Amygdala (tissue), 56 donors: ENCODE results near the gene SYNPO2.

Source experiments
- DNase-seq, 56 donors: peaks; one replicate each; lab custom pipeline; 2025; lab: John Stamatoyannopoulos, UW

Gene SYNPO2, protein sequence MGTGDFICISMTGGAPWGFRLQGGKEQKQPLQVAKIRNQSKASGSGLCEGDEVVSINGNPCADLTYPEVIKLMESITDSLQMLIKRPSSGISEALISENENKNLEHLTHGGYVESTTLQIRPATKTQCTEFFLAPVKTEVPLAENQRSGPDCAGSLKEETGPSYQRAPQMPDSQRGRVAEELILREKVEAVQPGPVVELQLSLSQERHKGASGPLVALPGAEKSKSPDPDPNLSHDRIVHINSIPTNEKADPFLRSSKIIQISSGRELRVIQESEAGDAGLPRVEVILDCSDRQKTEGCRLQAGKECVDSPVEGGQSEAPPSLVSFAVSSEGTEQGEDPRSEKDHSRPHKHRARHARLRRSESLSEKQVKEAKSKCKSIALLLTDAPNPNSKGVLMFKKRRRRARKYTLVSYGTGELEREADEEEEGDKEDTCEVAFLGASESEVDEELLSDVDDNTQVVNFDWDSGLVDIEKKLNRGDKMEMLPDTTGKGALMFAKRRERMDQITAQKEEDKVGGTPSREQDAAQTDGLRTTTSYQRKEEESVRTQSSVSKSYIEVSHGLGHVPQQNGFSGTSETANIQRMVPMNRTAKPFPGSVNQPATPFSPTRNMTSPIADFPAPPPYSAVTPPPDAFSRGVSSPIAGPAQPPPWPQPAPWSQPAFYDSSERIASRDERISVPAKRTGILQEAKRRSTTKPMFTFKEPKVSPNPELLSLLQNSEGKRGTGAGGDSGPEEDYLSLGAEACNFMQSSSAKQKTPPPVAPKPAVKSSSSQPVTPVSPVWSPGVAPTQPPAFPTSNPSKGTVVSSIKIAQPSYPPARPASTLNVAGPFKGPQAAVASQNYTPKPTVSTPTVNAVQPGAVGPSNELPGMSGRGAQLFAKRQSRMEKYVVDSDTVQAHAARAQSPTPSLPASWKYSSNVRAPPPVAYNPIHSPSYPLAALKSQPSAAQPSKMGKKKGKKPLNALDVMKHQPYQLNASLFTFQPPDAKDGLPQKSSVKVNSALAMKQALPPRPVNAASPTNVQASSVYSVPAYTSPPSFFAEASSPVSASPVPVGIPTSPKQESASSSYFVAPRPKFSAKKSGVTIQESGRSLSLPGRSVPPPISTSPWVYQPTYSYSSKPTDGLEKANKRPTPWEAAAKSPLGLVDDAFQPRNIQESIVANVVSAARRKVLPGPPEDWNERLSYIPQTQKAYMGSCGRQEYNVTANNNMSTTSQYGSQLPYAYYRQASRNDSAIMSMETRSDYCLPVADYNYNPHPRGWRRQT

DNA sequence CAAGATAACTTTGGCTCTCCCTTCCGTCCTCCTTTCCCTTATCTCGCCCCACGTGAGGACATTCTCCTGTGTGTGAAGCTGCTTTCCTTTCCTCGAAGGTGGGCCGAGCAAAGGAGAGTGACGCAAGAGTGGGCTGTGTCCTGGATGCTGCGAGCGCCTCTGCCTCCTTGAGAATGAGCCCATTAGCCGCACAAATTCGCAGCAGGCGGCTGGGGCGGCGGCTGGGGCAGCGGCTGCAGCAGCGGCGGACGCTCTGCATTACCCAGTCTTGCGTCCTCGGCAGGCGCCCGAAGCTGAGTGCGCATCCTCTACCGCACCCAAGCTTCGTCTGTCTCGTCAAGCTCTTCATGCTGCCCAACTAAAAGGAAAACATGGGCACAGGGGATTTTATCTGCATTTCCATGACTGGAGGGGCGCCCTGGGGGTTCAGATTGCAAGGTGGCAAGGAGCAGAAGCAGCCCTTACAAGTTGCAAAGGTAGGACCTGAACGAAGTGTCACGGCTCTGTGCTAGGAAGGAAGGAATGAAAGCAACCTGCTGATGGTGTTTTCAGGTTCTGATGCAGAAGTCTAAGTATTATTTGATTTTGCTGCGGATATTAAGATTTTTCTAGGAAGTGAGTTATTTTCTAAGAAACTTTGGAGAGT is at the start of gene SYNPO2:
Gene SYNPO2 (plus strand): TSS at position 189 of the 646 bp plus-strand sequence. CDS start 183 bp downstream, at position 372.
- DNase-seq = peak in 47 of 56 donors; percentile 6 to 72 (median 28)

DNA sequence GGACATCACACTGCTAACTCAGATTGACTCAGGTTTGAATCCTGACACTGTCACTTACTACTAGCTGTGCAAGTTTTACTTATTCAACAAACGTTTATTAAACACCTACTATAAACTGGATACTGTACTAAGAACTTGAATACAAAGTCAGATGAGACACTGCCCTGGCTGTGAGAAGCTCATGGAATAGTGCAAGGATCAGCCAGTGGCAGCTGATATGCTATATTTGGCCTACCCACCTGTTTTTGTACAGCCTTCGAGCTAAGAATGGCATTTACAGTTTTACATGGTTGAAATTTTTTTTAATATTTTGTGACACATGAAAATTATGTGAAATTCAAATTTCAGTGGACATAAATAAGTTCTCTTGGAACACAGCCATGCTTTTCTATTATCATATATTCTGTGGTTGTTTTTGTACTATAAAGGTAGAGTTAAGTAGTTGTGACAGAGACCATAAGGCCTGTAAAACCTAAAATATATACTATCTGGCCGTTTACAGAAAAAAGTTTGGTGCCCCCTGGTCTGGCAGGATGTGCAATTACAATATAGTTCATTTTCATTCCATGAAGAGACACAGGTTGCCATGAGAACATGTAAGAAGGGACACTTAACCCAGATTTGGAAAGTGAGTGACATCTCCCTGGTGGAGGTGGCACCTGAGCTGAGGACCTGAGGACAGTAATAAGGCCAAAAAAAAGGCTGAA is 49.3 kb upstream of the SYNPO2 start:
- DNase-seq = no peak

DNA sequence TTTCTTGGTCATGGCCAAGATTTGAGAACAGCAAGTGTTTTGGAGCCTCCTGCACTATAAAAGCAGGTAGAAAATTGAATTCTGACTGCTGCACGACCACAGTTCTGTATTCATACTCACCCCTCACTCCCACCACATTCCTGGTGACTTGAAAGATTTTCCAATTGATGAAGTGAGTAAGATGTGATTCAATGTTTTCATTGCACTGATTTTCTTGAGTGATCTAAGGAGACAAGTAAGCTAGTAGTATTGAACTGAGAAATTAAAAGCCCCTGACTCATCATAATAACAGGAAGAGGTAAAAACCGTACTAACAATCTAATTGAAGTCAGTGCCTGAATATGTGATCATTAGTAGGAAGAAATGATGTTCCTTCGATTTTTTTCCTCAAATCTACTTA is 46.6 kb upstream of the SYNPO2 start:
- DNase-seq = no peak

DNA sequence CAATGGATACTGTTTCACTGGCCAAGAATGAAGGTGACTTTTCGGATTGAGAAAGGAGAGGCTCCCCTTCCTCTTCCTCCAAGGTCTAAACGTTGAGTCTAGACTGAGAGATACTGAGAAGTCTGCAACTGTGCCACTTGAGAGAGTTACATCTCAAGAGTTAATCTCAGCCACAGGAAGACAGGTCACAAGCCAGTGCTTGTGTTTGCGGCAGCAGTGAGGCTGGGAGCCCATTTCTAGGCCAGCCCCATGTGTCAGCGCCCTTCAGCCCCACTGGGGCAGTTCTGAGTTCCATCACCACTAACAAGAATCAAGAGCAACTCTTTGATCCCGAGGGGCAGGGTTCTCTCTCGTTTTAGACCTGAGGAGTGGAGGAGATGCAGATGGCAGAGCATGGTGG is 45.4 kb upstream of the SYNPO2 start:
- DNase-seq = no peak

DNA sequence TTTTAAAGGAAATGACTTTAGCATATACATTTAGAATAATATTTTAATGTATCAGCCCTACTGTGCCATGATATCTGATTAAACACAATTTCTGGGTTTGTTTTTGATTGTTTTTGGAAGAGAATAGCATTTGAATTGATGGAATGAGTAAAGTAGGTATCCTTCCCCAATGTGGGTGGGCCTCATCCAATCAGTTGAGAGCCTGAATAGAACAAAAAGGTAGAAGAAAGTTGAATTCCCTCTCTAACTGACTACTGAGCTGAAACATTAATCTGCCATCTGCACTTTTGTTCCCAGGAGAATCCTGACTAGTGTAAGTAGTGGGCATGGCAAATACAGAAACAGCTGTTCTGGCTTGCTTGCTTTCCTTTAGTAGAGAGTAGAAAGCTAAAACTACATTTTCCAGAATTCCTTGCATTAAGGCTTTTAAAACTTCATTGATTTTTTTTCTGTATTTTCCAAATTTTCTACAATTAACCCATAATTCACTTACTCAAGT is 43.1 kb upstream of the SYNPO2 start:
- DNase-seq = no peak

DNA sequence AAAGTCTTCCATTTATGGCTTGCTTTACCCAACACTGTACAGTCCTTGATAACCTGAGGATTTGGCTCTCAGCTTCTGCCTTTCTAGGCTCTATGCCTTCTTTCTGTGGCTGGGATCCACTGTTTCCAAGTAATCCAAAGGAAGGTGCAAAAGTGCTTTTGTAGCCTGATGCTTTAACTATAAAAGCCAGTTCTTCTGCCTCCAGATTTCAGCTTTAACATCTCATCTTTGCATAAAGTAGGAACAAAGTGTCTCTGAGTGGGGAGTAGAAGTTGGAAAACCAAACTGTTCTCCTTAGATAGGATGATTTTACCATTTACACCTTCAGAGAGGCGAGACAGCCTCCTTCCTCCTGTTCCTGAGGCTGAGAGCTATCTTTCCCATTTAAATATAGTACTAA is 41.7 kb upstream of the SYNPO2 start:
- no peak for DNase-seq

DNA sequence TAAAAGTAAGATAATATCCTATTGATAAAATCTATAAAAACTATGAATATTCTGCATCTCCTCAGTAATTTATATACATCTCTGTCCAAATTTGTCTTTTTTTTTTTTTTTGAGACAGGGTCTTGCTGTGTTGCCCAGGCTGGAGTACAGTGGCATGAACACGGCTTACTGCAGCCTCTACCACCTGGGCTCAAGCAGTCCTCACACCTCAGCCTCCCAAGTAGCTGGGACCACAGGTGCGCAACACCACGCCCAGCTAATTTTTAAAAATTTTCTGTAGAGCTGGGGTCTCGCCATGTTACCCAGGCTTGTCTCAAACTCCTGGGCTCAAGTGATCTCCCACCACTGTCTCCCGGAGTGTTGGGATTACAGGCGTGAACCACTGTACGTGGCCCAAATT is 40.4 kb upstream of the SYNPO2 start:
- no peak for DNase-seq

DNA sequence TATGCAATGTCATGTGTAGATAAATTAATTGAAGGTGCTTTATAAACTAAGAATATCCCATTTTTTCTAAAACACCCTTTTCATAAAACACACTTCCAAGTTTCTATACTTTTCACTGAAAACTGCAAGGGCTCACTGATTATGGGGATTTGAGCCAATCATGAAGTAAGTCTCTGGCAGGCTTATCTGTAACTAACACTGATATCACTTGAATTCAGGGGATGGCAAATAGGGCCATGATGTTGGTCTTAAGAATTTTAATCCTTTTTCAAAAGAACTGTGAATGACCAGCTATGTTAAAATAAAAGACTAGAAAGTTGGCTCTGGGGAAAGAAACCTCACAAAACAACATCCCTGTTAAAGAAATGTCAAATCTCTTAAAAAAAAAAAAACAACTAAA is 39.8 kb upstream of the SYNPO2 start:
- DNase-seq = no peak

DNA sequence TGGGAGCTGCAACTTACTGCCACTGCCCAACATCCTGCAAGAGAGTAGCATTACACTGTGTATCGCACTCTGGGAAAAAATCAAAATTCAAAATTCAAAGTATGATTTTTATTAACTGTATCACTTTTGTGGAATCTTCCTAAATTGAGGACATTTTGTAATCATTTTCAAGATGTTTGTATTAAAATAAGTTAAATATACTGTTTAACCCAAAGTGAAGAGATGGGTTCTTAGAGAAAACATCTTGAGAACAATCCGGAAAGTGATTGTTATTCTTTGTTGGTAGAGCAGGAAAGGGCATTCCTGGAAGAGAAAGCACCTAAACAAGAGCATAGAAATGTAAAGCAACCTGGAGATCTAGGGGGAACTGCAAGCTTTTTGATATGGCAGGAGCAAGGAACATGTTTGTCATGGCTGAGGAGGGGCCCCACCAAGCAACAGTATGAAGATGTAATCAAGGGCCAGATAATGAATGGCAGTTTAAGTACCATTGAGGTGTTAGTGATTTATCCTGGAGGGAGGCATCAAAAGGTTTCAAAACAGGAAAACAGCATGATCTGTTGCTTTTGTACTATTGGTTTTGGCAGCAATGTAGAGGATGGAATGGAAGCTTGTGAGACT is 38.7 kb upstream of the SYNPO2 start:
- DNase-seq = no peak

DNA sequence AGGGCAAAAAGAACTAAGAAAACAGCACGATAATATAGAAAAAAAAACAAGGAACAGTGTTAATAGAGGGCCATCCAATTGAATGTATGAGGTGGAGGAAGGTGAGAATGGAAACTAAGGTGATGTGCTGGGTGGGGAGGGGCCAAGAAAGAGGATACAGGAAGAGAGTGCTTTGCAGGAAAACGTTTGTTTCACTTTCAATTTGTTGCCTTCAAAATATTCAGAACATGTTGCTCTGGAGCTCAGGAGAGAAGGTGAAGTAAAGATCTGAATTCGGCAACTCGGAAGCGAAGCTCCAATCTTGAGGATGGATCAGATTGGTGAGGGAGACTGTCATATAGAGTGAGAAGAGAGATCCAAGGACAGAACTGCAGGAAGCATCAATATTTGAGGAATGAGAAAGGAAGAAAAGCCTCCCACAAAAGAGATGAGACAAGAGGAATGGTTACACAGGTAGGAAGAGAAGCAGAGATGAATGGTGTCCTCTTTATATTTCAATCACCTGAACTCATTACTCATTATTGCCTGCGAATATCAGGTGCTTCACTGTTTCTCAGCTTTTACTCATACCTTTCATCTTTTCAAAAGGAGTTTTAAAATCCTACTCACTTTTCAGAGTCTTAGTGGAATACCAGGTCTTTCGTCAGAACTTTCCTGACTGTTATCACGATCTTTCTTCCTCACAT is 38.0 kb upstream of the SYNPO2 start:
- DNase-seq = no peak

DNA sequence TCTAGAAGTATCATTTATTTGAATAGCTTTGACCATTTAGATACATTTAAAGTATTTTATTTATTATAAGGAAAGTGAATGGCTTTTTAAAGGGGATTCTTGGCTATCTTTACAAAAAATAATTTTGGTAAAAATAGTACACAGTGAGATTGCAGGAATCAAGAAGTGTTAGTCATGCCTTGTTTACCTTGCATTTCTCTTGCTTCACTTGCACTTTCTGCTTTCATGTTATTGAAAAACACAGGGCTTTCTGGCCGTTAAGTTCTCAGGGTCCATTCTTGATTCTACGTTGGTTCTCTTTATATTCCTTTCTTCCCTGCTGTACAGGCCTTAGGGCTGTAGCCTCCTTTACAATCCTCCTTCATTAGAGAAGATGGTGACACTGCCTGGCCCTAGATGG is 30.9 kb upstream of the SYNPO2 start:
- DNase-seq = no peak

DNA sequence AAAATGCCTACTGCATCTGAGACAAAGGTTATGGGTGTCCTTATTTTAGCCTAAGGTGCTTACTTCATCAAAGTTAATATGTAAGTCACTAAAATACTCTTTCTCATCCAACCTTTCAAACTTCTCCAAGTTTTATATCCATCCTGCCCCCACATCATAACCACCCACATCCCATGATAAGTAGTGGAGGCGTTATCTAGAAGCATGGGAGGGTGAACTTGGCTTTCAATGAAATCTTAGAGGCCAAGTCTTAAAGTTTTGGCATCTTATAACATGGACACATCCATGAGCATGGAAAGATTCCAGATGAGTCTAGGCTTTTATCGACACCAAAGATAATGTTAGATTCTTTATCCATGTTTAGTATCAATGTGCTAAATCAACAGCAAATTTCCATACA is 29.9 kb upstream of the SYNPO2 start:
- DNase-seq = no peak

DNA sequence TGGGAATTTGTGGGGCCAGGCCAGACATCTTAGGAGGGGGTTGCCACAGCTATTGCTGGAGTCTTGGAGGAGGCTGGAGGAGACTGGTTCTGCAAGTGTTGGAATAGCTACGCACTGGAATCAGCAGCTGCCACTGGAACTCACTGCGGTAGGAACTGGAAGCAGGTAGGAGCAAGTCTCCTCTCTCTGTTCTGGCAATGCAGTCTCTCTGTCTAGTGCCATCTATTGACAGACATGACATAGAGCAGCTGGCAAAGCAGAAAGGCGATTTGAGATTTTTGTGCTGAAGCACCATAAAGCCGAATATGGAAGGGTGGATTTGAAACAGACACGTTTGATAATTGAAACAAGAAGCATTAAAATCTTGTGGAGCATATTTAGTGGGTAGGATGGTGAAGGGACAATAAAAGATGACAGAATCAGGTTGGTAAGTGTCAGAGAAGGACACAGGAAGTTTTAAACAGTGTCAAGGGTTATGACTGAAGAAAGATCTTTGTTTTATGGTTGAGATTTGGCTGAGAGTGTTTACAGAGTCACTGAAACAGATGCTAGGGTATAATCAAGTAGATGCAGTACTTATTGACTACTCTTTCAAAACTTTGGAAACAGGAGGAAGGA is 23.5 kb upstream of the SYNPO2 start:
- peak in 5 of 56 donors; percentile 2 to 16 (median 6) for DNase-seq

DNA sequence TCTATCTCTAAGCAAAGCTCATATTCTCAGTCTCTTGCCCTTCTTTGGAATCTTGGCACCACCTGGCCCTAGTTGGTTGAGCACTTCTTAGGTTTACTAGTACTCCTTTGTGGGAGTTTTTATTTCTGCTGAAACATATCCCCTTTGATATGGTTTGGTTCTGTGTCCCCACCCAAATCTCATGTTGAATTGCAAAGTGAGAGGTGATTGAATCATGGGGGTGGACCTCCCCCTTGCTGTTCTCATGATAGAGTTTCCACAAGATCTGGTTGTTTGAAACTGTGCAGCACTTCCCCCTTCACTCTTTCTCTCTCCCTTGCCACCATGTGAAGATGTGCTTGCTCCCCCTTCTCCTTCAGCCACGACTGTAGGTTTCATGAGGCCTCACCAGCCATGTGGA is 22.2 kb upstream of the SYNPO2 start:
- no peak for DNase-seq

DNA sequence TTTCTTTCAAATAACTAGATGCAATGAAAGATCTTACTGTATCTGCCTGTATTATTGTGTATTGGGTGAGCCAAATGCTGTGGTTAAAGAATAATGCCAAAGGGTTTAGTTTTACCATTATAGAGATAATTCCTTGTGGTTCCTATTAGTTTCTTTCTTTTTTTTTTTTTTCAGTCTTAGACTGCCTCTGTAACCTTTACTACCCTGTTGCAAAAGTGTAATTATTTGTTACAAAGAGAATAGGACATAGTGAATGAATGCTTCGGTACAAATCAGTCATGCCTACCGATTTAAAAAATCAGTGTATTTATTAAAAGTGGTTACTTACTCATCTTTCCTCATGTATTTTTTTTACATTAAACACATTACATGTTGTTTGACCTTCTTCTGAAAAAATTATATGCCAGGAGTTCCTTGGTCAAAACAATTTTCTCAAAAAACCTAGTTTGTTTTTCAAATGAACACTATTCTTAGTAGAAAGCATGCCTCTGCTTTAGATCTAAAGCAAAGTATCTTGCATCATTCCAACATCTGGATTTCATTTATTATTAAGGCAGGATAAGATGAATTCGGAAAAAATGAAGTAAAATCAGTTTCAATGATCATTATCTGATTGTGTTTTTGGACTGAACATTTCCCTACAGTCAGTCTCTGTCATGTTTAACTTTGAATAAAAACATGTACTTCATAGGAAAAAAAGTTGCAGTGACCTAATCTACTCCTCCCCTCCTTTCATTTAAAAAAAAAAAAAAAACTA is 21.2 kb upstream of the SYNPO2 start:
- no peak for DNase-seq

DNA sequence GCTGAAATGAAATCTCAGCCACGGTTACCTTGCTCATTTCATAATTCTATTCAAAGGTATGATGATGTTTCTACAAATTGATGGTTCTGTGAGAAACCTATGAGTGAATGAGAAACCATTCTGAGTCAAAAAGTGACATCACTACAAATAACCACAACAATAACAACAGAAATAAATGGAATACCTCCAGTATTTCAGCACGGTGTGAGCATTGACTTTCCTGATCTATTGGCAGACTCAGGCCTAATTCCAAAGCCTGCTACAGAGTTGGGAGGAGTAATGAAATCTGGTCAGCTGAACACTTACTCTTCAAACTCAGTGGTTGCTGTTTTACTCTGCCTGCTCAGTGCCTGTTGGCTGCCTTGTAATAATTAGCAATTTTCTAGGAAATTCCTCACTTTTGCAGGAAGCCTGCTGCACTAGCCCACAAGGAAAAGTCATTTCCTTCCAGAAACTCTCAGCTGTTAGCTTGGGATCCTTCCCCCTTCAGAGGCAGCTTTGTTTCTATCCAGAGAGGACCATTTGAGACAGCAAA is 18.8 kb upstream of the SYNPO2 start:
- no peak for DNase-seq

DNA sequence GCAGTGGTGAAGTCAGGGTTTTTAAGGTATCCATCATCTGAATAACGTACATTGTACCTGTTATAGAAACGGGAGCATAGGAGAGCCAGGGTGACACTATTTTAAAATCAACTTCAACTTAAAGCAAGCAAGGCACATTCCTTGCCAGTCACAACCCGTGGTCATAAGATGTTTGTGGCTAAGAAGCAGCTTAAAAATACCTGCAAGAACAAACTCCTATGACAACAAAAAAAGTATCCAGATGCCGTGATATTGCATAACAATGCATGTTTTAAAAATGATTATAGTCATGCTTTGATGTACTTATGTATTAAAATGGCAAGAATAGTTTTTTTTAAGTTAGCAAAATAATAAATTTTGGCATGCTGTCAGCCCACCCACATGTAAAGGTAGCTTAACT is 16.5 kb upstream of the SYNPO2 start:
- no peak for DNase-seq
